Fibroblast of villous mesenchyme (primary cell): ENCODE results near the gene KISS1. TPM values are rescaled to one million over a fixed set of nuclear protein-coding genes. Genes with fewer than 3 reads are reported as not detected.
"Not testable (repeated sequence)": the region's sequence is repeated elsewhere in the genome, so short reads cannot be mapped to it uniquely, and the experiment has no call there.

Experiments
- DNase-seq: peaks from one replicate; pipeline ENCODE4 v3.0.0-alpha.2; 2010; ENCODE audit warnings: low read depth
- H3K4me3 ChIP-seq: 2 replicates; pipeline ENCODE4 v1.5.1; 2011; ENCODE audit warnings: low read depth, mild to moderate bottlenecking, low read length
- total RNA-seq: library from RNA; depleted of rRNA; stranded (reverse); fragments of >200 nt; gene quantifications from 2 replicates; pipeline ENCODE4 v1.2.3, GENCODE V29; 2012
- TF ChIP-seq, protein P1 (sequence below): IDR thresholded peaks from 2 replicates; pipeline ENCODE4 v1.5.1; 2012; ENCODE audit warnings: low read depth, mild to moderate bottlenecking, low read length; ENCODE audit not compliant: insufficient read depth

The KISS1 gene, protein sequence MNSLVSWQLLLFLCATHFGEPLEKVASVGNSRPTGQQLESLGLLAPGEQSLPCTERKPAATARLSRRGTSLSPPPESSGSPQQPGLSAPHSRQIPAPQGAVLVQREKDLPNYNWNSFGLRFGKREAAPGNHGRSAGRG
- 5.6 and 11.0 TPM in 2 replicates for total RNA-seq

DNA sequence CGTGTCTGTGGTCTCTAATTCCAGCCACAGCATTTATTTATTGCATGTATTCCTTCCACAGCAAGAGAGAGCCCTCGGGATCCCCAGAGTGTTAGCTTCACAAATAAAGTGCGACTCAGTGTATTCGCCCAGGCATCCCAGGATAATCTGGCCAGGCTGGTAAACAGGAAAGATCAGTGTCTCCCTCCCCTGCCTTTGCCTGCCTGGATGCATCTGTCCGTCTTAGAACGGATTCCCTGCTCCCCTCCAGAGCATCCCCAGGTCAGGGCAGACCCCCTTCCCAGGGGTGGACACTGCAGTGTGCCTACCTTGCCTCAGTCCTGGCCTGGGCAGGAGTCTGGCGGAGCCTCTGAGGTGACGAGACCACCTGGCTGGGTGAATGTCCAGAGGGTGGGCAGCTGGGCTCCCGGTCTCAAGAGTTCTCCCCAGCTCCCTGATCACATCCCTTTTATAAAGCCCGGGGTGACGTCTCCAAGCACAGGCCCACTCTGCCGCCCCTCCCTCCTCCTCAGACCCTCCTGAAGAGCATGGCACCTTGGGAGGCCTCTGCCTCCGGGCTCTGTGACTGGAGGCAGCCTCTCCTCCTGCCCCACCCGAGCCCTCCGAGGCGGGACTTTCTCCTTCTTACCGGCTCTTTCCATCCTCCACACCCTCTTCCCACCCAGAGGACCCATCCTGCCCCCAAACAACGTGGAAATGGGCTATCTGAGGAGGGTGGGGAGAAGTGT, at the start of gene KISS1:
KISS1 (minus strand) TSS at position 424 of the 728 bp plus-strand sequence. CDS start 3,615 bp downstream, outside the sequence.
- no peak for DNase-seq
- no peak within 1 kb of the TSS for H3K4me3 ChIP-seq
- TF ChIP-seq, protein P1, sequence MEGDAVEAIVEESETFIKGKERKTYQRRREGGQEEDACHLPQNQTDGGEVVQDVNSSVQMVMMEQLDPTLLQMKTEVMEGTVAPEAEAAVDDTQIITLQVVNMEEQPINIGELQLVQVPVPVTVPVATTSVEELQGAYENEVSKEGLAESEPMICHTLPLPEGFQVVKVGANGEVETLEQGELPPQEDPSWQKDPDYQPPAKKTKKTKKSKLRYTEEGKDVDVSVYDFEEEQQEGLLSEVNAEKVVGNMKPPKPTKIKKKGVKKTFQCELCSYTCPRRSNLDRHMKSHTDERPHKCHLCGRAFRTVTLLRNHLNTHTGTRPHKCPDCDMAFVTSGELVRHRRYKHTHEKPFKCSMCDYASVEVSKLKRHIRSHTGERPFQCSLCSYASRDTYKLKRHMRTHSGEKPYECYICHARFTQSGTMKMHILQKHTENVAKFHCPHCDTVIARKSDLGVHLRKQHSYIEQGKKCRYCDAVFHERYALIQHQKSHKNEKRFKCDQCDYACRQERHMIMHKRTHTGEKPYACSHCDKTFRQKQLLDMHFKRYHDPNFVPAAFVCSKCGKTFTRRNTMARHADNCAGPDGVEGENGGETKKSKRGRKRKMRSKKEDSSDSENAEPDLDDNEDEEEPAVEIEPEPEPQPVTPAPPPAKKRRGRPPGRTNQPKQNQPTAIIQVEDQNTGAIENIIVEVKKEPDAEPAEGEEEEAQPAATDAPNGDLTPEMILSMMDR, result no peak

DNA sequence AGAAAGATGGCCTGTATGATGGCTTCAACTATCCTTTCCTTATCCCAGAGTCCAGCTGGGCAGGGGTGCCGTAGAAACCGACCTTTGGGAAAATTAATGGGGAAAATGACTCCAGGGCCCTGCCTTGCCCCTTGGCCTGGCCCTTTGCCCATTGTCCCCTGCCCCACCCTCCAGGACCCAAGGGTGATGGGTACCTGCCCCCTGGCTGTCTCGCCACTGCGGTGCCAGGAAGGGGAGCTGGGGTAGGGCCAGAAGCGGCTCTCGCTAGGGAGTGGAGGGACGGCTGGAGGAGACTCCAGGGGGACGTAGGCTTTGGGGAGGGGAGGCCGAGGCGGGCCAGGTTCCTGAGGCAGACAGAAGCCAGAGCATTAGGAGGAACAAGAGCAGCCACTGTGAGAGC, 46.6 kb upstream of the KISS1 start:
- TF ChIP-seq, protein P1, result no peak
- DNase-seq, result no peak
- no peak overlapping the region for H3K4me3 ChIP-seq

DNA sequence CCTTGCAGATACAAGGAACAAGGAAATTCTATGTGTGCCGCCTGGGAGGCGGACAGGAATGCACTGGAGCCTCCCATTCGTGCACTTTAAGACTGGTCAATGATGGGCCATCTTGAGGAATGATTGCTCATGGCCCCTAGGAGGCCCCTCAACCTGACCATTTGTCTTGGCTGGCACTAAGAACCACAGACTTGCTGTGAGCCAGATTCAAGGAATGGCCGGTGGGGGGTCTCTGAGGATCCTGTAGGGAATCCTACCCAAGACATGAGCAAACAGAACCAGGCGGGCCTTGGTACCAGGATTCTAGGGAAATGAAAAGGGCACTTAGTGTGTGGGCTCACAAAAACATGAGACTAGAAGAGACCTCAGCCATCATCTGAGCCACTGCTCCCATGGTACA, 45.6 kb upstream of the KISS1 start:
- TF ChIP-seq, protein P1, result no peak
- H3K4me3 ChIP-seq, result no peak overlapping the region
- no peak for DNase-seq

DNA sequence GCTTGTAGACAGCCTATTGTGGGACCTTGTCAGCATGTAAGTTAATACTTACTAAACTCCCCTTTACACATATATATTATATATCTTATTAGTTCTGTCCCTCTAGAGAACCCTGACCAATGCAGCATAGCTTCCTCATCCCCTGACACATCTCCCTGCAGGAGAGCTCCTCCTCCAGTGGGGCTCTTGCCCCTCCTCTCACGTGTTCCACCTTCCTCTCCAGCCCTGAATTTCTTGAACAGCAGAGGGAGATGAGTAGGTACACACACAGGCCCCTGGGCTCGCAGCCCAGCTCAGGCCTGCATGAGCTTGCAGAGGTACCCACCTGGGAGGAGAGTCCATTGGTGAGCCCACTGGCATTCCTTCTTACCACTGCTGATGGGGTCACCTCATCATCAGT, 44.8 kb upstream of the KISS1 start:
- no peak for DNase-seq
- TF ChIP-seq, protein P1, result no peak
- no peak overlapping the region for H3K4me3 ChIP-seq

DNA sequence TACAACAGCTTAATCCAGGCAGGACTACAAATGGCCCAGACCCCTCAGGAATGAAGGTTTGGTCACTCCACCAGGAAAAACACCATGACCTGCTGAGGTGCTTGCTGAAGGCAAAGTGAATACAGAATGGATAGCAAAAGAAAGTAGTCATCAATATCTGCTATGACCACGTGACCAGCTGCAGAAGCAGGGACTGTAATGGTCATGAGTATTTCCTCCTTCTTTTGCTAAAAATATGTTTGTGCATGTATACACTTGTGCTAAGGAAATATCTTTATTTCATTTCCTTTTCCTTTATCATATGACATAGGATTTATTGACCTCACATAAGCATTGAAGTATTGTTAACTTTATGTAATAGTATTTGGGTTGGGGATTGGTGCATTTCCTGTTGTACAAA, 43.9 kb upstream of the KISS1 start:
- no peak for DNase-seq
- TF ChIP-seq, protein P1, result no peak
- no peak overlapping the region for H3K4me3 ChIP-seq

DNA sequence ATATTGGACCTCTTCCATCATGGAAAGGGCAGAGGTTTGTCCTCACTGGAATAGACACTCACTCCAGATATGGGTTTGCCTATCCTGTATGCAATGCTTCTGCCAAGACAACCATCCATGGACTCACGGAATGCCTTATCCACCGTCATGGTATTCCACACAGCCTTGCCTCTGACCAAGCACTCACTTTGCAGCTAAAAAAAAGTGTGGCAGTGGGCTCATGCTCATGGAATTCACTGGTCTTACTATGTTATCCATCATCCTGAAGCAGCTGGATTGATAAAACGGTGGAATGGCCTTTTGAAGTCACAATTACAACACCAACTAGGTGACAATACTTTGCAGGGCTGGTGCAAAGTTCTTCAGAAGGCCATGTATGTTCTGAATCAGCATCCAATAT, 43.1 kb upstream of the KISS1 start:
- DNase-seq, H3K4me3 ChIP-seq: not testable (repeated sequence)

DNA sequence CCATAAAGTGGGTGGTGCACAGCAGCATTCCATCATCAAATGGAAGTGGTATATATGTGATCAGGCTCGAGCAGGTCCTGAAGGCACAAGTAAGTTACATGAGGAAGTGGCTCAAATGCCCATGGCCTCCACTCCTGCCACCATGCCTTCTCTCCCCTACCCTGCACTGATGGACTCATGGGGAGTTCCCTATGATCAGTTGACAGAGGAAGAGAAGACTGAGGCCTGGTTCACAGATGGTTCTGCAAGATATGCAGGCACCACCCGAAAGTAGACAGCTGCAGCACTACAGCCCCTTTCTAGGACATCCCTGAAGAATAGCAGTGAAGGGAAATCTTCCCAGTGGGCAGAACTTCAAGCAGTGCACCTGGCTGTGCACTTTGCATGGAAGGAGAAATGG, 42.2 kb upstream of the KISS1 start:
- not testable (repeated sequence) for DNase-seq, H3K4me3 ChIP-seq

DNA sequence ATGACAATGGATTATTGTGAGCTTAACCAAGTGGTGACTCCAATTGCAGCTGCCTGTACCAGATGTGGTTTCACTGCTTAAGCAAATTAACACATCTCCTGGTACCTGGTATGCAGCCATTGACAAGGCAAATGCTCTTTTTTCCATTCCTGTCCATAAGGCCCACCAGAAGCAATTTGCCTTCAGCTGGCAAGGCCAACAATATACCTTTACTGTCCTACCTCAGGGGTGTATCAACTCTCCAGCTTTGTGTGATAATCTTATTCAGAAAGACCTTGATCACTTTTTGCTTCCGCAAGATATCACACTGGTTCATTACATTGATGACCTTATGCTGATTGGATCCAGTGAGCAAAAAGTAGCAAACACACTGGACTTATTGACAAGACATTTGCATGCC, 41.2 kb upstream of the KISS1 start:
- H3K4me3 ChIP-seq, DNase-seq: not testable (repeated sequence)
